HG03135 (cell line): Measurements from ENCODE around the gene MYO1F.
"Not testable (repeated sequence)": the region's sequence is repeated elsewhere in the genome, so short reads cannot be mapped to it uniquely, and the experiment has no call there.

ENCODE experiments used
- ATAC-seq: cut with Tn5 transposase; IDR thresholded peaks from one replicate; pipeline ENCODE4 v1.9.1; 2021; ENCODE audit warnings: mild to moderate bottlenecking, moderate library complexity; ENCODE audit not compliant: unreplicated experiment

Gene MYO1F

DNA sequence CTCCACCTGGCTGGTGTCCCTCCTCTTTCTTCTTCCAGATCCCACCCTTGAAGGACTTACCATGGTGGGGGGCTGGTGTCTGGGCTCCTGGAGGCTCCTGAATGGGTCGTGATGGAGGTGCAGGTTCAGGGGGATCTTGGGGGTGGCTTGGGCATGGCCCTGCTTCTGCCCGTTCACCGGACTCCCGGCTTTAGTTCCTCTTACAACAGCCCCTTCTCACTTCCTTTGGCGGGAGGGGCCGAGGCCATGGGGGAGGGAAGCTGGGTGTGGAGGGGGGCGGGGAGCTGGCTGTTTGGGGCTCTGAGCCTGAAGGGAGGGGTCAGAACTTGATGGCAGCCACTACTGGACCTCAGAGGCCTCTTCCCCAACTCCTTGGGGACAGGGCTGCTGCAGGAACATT, at the start of gene MYO1F:
Gene MYO1F (minus strand): TSS at position 196 of the 400 bp plus-strand sequence. CDS start 133 bp downstream, at position 63.
- ATAC-seq = no peak

DNA sequence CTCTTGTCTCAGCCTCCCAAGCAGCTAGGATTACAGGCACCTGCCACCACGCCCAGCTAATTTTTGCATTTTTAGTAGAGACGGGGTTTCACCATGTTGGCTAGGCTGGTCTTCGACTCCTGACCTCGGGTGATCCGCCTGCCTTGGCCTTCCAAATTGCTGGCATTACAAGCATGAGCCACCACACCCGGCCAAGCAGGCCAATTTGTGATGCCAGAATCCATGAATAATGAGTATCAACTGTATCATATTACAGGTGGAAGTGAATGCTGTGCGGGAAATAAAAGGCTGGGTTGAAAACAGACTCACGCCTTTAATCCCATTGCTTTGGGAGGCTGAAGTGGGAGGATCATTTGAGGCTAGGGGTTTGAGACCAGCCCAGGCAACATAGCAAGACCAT, 49.6 kb upstream of the MYO1F start:
- ATAC-seq = no peak

DNA sequence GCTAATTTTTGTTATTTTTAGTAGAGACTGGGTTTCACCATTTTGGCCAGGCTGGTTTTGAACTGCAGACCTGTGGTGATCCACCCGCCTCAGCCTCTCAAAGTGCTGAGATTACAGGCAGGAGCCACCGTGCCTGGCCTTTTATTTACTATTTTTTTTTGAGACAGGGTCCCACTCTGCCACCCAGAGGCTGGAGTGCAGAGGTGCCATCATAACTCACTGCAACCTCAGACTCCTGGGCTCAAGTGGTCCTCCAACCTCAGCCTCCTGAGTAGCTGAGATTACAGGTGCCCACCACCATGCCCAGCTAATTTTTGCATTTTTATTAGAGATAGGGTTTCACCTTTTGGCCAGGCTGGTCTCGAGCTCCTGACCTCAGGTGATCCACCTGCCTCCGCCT, 45.6 kb upstream of the MYO1F start:
- ATAC-seq = not testable (repeated sequence)

DNA sequence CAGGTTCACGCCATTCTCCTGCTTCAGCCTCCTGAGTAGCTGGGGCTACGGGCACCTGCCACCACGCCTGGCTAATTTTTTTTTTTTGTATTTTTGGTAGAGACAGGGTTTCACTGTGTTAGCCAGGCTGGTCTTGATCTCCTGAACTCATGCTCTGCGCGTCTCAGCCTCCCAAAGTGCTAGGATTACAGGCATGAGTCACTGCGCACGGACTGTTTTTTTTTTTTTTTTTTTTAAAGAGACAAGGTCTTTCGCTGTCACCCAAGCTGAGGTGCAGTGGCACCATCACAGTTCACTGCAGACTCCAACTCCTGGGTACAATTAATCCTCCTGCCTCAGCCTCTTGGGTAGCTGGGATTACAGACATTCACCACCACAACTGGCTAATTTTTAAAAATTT, 41.5 kb upstream of the MYO1F start:
- ATAC-seq = no peak

DNA sequence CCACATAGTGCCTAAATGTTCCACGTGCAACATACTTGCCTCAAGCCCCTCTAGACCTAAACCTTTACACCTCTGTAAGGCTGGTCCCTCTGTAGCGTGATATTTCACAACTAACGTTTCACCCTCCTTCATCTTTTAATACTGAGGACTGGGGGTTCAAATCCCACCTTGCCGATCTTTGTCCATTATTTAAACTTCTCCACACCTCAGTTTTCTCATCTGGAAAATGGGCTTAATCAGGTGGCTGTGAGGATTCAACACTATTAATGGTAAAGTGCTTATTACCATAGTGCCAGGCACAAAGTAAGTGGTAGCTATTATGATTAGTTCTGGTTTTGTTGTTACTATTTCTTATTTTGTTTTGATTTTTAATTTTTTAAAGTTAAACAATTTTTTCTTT, 40.7 kb upstream of the MYO1F start:
- ATAC-seq = no peak

DNA sequence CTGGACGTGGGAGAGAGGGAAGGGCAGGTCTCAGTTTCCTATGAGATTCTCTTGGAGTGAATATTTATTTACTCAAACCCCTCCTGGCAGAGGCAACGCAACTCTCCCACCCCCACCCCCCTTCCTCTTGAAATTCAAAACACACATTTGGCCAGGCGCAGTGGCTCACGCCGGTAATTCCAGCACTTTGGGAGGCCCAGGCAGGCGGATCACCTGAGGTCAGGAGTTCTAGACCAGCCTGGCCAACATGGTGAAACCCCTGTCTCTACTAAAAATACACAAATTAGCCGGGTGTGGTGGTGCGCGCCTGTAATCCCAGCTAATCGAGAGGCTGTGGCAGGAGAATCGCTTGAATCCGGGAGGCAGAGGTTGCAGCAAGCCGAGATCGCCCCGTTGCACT, 40.1 kb upstream of the MYO1F start:
- ATAC-seq = not testable (repeated sequence)

DNA sequence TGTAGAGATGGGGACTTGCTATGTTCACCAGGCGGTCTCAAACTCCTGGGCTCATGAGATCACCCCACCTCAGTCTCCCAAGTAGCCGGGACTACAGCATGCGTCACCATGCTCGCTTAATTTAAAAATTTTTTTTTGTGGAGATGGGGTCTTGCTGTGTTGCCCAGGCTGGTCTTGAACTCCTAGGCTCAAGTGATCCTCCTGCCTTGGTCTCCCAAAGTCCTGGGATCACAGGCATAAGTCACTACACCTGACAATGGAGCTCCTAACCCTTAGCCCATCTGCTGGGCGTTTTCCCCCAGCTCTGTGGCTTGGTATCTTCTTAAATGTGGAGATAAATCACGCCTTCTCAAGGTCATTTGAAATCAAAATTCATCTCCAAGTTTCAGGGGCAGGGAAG, 39.6 kb upstream of the MYO1F start:
- no peak for ATAC-seq

DNA sequence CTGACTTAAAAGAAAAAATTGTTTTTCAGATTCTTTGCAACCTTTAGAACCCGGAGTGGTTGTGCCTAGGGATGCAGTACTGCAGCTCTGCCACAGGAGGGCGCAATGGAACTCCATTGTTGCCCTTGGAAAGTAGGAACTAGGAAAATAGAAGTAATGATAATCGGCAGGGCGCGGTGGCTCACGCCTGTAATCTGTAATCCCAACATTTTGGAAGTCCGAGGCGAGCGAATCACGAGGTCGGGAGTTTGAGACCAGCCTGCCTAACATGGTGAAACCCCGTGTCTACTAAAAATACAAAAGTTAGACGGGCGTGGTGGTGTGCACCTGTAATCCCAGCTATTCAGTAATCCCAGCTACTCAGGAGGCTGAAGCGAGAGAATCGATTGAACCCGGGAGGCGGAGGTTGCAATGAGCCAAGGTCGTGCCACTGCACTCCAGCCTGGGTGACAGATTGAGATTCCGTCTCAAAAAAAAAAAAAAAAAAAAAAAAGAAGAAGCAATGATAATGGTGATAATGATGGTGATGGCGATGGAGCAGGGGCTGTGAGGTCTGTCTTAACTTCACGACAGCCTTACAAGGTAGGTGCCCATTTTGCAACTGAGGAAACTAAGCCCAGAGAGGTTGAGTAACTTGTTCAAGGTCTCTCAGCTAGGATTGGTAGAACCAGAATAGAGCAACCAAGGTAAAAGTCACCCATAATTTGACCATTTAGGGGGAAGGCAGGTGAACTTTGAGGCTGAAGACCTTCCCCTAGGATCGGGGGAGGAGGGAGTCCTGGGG, 38.8 kb upstream of the MYO1F start:
- no peak for ATAC-seq

DNA sequence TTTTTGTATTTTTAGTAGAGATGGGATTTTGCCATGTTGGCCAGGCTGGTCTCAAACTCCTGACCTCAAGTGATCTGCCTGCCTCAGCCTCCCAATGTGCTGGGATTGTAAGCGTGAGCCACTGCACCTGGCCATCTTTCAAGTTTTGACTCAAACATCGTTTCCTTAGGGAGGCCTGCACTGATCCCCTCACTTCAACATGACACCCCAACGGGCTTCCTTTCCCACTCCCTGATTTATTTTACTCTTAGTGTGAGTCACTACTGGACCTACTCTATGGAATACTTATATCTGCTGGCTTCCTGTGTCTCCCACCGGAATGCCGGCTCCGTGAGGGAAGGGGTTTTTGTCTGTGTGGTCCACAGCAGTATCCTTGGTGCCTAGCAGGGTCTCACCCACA, 37.8 kb upstream of the MYO1F start:
- no peak for ATAC-seq

DNA sequence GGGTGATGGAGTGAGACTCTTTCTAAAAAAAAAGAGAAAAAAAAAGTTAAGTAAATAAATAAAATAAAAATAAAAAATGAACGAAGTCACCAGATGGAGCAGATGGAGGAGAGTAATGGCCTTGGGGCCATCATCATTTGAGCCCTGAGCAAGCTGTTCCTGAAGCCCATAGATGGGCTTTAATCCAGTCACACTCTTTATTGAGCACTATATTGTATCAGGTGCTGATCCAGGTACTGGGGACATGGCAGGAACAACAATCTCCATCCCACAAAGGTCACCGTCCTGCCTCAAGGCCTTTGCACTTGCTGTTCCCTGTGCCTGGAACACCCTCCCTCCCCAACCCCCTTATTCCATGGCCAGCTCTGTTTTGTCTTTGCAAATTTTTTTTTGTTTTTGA, 37.2 kb upstream of the MYO1F start:
- ATAC-seq = no peak

DNA sequence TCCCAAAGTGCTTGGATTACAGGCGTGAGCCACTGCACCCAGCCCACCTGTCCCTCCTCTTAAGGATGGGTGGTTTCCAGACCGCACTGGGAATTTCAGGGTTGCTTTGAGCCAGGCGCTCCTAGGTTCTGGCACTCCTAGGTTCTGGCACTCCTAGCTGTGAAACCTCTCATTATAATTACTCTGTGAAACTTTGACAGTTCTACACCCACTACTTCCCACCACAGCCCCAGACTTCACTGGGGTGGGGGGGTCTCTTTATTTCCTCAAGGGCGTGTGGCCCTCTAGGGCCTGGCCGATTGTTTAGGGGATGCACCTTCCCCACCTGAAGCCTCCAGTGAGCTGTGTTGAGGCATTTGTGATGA, 35.5 kb upstream of the MYO1F start:
- no peak for ATAC-seq

DNA sequence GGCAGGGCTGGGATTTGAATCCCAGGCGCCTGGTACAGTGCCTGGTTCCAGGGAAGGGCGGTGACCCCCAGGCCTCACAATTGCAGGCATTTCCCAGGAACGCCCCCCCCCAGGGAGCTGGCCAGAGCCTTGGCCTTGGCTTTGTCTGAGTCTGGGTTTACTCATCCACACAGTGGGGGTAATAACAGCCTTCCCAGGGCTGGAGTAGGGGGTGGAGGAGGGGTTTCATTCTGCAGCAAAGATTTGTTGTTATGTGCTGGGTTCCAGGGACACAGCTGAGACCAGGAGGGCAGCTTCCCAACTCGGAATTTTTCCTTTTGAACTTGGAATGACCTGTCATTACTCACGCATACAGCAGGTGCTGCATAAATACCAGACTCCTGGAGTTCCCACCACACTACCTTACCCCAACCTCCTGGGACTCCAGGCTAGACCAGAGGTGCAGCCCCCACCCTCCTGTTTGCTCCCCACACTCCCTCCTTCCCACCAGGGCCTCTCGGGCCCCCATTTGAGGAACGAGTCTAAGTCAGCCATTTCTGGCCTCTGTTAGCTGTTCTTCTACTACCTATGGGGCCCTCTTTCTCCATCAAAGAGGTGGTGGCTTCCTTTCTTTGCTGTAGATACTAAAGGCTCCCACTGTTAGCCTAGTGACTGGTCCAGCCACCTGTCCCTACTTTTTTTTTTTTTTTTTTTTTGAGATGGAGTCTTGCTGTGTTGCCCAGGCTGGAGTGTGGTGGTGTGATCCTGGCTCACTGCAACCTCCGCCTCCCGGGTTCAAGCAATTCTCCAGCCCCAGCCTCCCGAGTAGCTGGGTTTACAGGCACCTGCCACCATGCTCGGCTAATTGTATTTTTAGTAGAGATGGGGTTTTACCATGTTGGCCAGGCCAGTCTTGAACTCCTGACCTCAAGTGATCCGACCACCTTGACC, 34.9 kb upstream of the MYO1F start:
- no peak for ATAC-seq

DNA sequence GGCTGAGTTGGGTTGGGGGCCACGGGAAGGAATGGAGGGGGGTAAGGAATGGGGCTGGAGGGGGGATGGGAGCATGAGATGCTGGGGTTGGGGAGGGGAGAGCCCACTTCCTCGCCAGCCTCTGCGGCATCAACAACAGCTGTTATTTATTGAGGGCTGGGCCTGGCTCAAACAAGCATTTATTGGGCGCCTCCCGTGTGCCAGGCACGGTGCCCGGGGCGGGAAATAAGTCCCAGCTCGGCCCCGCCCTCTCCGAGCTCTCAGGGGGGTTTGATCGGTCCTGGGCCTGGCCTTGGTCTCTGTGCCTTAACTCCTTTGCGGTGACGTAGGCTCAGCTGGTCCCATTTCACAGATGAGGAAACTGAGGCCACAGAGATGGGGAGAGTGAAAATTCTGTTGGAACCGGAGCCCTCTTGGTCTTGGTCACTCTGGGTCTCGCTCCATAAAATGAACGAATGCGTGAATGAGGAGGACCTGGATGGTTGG, 34.2 kb upstream of the MYO1F start:
- ATAC-seq = no peak

DNA sequence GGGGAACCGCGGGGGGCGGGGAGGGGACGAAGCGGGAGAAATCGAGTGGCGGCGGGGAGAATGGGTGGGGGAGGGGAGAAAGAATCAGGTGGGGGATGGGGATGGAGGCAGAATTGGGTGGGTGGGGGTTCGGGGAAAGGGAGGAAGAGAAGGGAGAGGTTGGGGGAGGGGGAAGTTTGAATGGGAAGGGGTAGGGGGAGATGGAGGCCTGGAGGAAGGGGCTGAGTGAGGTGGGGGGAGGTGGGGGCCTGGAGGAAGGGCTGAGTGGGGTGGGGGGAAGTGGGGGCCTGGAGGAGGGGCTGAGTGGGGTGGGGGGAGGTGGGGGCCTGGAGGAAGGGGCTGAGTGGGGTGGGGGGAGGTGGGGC, 33.7 kb upstream of the MYO1F start:
- ATAC-seq = no peak

DNA sequence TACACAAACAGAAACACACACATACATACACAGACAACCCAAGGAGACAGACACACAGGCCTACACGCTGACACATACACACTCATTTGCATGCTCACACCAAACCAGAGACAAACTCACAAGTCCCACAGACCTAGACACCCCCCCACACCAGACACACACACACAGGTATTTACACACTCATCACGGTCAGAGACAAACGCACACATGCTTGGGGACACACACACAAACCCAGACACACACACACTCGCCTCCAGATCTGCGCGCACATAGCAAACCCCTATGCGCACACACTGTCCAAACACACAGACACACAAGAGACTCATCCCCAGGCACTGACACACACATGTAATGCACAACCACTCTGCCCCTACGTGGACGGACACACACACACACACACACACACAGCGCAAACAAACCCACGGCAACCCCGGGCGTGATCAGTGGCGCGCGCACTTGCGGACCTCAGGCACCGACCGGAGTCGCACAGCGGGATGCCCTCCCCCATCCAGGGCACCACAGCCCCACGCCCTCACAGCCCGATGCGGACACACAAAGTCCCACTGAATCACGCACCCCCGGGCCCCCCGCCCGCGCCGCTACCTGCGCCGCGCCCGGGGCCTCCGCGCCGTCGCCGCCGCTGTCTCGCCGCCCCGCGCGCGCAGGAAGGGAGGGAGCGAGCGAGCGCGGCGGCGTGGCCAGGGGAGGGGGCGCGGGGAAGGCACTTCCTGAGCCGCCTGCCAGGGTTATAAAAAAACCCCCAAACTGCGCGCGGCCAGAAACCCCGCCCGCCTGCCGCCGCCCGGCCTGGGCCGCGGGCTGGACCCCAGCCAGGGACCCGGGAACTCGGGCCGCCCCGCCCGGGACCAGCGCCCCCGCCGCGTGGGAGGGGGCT, 33.0 kb upstream of the MYO1F start, which contains the start of gene ADAMTS10:
Gene ADAMTS10 (minus strand): TSS at position 675 of the 895 bp plus-strand sequence. CDS start 5,005 bp downstream, outside the sequence.
- no peak for ATAC-seq

DNA sequence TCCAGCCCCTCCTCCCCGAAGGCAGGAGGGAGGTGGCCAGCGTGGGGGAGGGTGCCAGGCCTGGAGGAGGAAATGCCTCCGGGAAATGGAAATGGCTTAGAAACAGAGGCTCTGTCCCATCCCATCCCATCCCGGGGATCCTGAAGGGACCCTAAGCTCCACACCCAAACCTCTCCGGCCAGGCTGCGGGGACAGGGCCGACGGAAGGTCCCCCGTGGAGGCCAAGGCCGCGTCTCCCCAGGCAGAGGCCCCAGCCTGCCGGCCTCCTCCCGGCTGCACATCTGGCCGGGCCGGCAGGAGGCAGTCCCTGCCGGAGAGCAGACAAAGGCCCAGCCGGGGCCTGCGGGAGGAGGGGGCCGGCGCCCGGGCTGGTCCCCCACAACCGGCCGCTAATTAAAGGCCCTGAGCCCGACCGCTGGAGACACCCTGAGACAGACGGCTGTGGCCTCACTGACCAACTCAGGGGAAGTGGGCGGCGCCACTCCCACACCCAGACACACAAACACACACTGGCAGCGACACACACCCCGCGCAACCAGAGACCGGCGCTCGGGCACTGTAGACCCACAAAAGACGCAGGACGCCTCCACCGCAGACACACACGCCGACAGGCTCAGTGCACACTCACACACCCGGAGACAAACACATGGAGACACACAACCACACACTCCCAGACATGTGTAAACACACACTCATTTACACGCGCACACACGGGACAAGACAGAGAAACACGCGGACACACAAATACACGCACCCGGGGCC, 32.2 kb upstream of the MYO1F start:
- no peak for ATAC-seq

DNA sequence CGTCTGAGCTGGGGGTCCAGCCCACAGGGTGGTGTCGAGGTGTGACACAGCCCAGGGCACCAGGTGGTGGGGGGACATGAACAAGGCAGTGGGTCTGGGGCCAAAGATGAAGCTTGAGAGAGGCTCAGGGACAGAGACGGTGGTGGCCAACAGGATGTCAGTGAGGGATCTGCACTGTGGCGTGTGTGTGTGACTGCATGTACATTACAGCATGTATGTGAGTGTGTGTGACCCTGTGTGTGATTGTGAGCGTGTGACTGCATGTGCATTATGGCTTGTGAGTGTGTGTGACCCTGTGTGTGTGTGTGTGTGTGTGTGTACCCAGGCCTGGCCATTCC, 31.7 kb upstream of the MYO1F start:
- ATAC-seq = no peak

DNA sequence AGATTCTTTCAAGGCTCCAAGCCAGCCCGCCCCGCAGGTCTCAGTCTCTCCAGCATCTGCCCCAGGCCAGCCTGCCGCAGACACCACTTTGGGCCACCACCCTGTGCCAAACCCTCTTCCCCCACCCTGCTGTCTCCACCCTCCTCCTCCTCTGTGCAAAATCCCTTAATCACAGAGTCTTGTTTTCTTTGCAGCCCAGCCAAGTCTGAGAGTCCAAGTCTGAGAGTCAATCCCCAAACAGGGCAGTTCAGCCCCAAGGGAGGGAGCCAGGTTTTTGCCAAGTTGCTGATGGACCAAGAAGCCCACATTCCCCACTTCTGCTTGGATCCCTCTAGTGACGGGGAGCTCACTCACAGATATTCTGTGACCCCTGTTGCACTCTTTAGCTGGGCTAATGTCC, 30.1 kb upstream of the MYO1F start:
- ATAC-seq = no peak

DNA sequence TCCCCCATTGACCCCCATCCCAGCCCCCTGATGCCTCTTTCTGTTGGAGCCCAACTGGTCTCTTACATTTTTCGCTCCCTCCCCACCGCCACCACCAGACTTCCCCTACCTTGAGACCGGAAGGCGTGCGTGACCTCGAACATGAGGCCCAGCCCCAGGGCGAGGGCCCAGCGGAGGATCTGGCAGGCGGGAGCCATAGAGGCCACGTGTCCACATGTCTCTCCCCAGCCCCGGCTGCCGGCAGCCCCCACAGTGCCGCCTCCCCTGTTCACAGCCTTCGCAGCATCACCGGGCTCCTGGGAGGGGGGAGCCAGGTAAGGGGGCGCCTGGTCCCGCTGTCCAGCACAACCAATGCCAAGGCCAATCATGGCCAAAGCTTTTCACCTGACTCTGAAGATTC, 28.3 kb upstream of the MYO1F start:
- ATAC-seq = no peak

DNA sequence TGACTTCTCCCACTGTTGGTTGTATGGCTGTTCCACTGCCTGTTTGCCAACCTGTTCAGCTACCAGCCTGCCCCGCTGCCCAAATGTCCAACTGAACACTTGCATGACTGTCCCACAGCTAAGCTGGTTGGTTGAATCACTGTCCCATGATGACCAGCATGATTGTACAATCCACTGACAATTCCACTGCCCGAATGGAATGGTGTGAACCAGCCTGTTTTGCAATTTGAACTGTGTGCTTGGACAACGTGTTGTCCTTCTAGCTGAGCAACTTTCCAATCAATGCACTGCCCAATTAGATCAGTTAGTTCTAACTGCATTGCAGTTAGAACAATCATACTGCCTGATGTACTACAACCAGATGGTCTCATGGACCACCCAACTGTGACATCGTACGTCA, 24.6 kb upstream of the MYO1F start:
- no peak for ATAC-seq
